HepG2 (cell line): ENCODE results near the gene SRF. TPM values are rescaled to one million over a fixed set of nuclear protein-coding genes. Genes with fewer than 3 reads are reported as not detected.
A peak's percentile ranks its signal among the peaks of the same experiment; 100 is the strongest.

Source experiments
- ARID2 ChIP-seq: sonication (generic); formaldehyde crosslinking; IDR thresholded peaks from 2 replicates; pipeline ENCODE4 v1.8.1; 2022; ENCODE audit warnings: mild to moderate bottlenecking, missing genetic modification reagents, borderline replicate concordance
- BCL6 ChIP-seq: IDR thresholded peaks from 2 replicates; pipeline ENCODE4 v1.6.1; 2016; ENCODE audit warnings: missing genetic modification reagents, missing compliant biosample characterization
- CREBL2 ChIP-seq: sonication (generic); formaldehyde crosslinking; IDR thresholded peaks from 2 replicates; pipeline ENCODE4 v1.8.1; 2023; ENCODE audit warnings: missing genetic modification reagents, mild to moderate bottlenecking, borderline replicate concordance
- GZF1 ChIP-seq: sonication (generic); formaldehyde crosslinking; IDR thresholded peaks from 2 replicates; pipeline ENCODE4 v1.5.1; 2020; ENCODE audit warnings: mild to moderate bottlenecking, missing genetic modification reagents
- HDAC6 ChIP-seq: fragments of 200-600 bp; sonication (generic); IDR thresholded peaks from 2 replicates; pipeline ENCODE4 v1.7.0; 2017; ENCODE audit warnings: mild to moderate bottlenecking, antibody characterized with exemption, low read length, low read depth
- IRX3 ChIP-seq: sonication (generic); formaldehyde crosslinking; IDR thresholded peaks from 2 replicates; pipeline ENCODE4 v1.8.1; 2023; ENCODE audit warnings: mild to moderate bottlenecking, low read depth, missing genetic modification reagents, borderline replicate concordance
- KDM2A ChIP-seq: sonication (generic); formaldehyde crosslinking; IDR thresholded peaks from 2 replicates; pipeline ENCODE4 v1.4.0; 2020; ENCODE audit warnings: low read depth, missing genetic modification reagents, borderline replicate concordance
- MAFG ChIP-seq: sonication (generic); formaldehyde crosslinking; IDR thresholded peaks from 2 replicates; pipeline ENCODE4 v1.5.1; 2020; ENCODE audit warnings: mild to moderate bottlenecking, missing genetic modification reagents
- MED13 ChIP-seq: sonication (generic); formaldehyde crosslinking; IDR thresholded peaks from 2 replicates; pipeline ENCODE4 v1.5.0; 2020; ENCODE audit warnings: missing genetic modification reagents
- MED8 ChIP-seq: sonication (generic); formaldehyde crosslinking; IDR thresholded peaks from 2 replicates; pipeline ENCODE4 v1.8.1; 2023; ENCODE audit warnings: mild to moderate bottlenecking, missing genetic modification reagents; ENCODE audit not compliant: insufficient replicate concordance
- MEIS2 ChIP-seq: sonication (generic); formaldehyde crosslinking; IDR thresholded peaks from 2 replicates; pipeline ENCODE4 v1.9.0; 2021; ENCODE audit warnings: mild to moderate bottlenecking, missing genetic modification reagents
- PRDM15 ChIP-seq: sonication (generic); formaldehyde crosslinking; IDR thresholded peaks from 2 replicates; pipeline ENCODE4 v1.4.0; 2020; ENCODE audit warnings: missing genetic modification reagents
- RBM39 ChIP-seq: fragments of 200-400 bp; formaldehyde crosslinking; IDR thresholded peaks from one replicate; pipeline ENCODE4 v1.6.1; 2018; ENCODE audit warnings: antibody characterized with exemption, mild to moderate bottlenecking, low read depth, low read length; ENCODE audit not compliant: poor library complexity, severe bottlenecking
- SOX6 ChIP-seq, 2 experiments: fragments of 450-650 bp in 1 of 2; sonication (generic) in 1 of 2; formaldehyde crosslinking in 1 of 2; IDR thresholded peaks; 2 replicates each; pipeline versions ENCODE4 v1.4.0 to v1.6.1; 2017 to 2020; ENCODE audit warnings: antibody characterized with exemption in 1 of 2, mild to moderate bottlenecking in 1 of 2, missing genetic modification reagents in 1 of 2
- ZBTB26 ChIP-seq: IDR thresholded peaks from 2 replicates; pipeline ENCODE4 v1.6.1; 2016; ENCODE audit warnings: missing compliant biosample characterization, missing genetic modification reagents, borderline replicate concordance
- ZNF225 ChIP-seq: sonication (generic); formaldehyde crosslinking; IDR thresholded peaks from 2 replicates; pipeline ENCODE4 v1.4.0; 2020; ENCODE audit warnings: mild to moderate bottlenecking, missing genetic modification reagents
- ZNF230 ChIP-seq: sonication (generic); formaldehyde crosslinking; IDR thresholded peaks from 2 replicates; pipeline ENCODE4 v1.4.0; 2020; ENCODE audit warnings: mild to moderate bottlenecking, missing genetic modification reagents
- ZNF235 ChIP-seq: sonication (generic); formaldehyde crosslinking; IDR thresholded peaks from 2 replicates; pipeline ENCODE4 v1.8.1; 2023; ENCODE audit warnings: mild to moderate bottlenecking, missing genetic modification reagents, borderline replicate concordance
- ZNF335 ChIP-seq: sonication (generic); formaldehyde crosslinking; IDR thresholded peaks from 2 replicates; pipeline ENCODE4 v1.4.0; 2020; ENCODE audit warnings: missing genetic modification reagents
- ZNF512 ChIP-seq: sonication (generic); formaldehyde crosslinking; IDR thresholded peaks from 2 replicates; pipeline ENCODE4 v1.4.0; 2020; ENCODE audit warnings: mild to moderate bottlenecking, missing genetic modification reagents
- ZNF747 ChIP-seq: sonication (generic); formaldehyde crosslinking; IDR thresholded peaks from 2 replicates; pipeline ENCODE4 v1.8.1; 2023; ENCODE audit warnings: missing genetic modification reagents, mild to moderate bottlenecking, borderline replicate concordance
- polyA plus RNA-seq, 8 experiments: library from polyadenylated mRNA; depleted of rRNA in 3 of 8; stranded (reverse) in 7 of 8; unstranded in 1 of 8; fragments of >200 nt; fragmentation: Illumina TruSeq in 4 of 8; extraction: Trizol in 4 of 8; gene quantifications; 2 replicates each; pipeline versions ENCODE4 v1.2.1 to v1.2.3, GENCODE V29; 2011 to 2016; ENCODE audit warnings: low read depth in 4 of 8, missing spikeins in 1 of 8, mixed read lengths in 1 of 8; ENCODE audit not compliant: insufficient read depth in 1 of 8
- total RNA-seq, 5 experiments: library from RNA; depleted of rRNA; stranded (reverse); fragments of >200 nt; fragmentation: Illumina TruSeq; extraction: Trizol; gene quantifications; 2 replicates each; pipeline ENCODE4 v1.2.3, GENCODE V29; 2016; ENCODE audit warnings: low read depth in 1 of 5

The SRF gene
- total and polyA plus RNA-seq, 2 of the 13 experiments (the other 11 are each of a cell fraction or from before 2014, with no cell fraction given), result 25.5 to 44.1 TPM

- 0 out of 2 replicates have a peak, but pooled peaks have one; percentile 37 for TF ChIP-seq MAFG (CRISPR knock-in tag)
- TF ChIP-seq CREBL2 (CRISPR knock-in tag), result peak; percentile 90; the same call in 1 of the 2 replicates
- TF ChIP-seq HDAC6, result no peak
- no peak; the same call in 1 of the 2 replicates for TF ChIP-seq BCL6 (CRISPR knock-in tag)
- TF ChIP-seq ZNF747, result no peak
- peak; percentile 85 for TF ChIP-seq PRDM15
- 0 out of 2 replicates have a peak, but pooled peaks have one; percentile 50 for TF ChIP-seq ZBTB26 (CRISPR knock-in tag)
- TF ChIP-seq ARID2 (CRISPR knock-in tag), result peak; percentile 96
- TF ChIP-seq ZNF235, result peak; percentile 91; the same call in 1 of the 2 replicates
- no peak for TF ChIP-seq ZNF335
- TF ChIP-seq SOX6 (IDR thresholded peaks at IDR 0.05), result no peak
- no peak; the same call in 1 of the 2 replicates for TF ChIP-seq SOX6 (CRISPR knock-in tag; IDR thresholded peaks at IDR 0.05)
- peak; percentile 33; the same call in 1 of the 2 replicates for TF ChIP-seq KDM2A
- peak; percentile 60; the same call in 1 of the 2 replicates for TF ChIP-seq ZNF230 (CRISPR knock-in tag)
- TF ChIP-seq ZNF225 (CRISPR knock-in tag), result peak; percentile 73; the same call in 1 of the 2 replicates
- TF ChIP-seq MED13, result 0 out of 2 replicates have a peak, but pooled peaks have one; percentile 44
- TF ChIP-seq GZF1 (CRISPR knock-in tag), result no peak
- peak; percentile 31 for TF ChIP-seq MED8
- TF ChIP-seq MEIS2 (CRISPR knock-in tag), result peak; percentile 89
- TF ChIP-seq RBM39, result peak; percentile 90
- no peak for TF ChIP-seq ZNF512 (CRISPR knock-in tag)
- TF ChIP-seq IRX3 (CRISPR knock-in tag), result peak; percentile 95; the same call in 1 of the 2 replicates
These were observed 58.1 kb downstream of the SRF start, which contains the start of gene DNPH1 (continued) for GRCh38 chr6:43228951-43229802.
